K562 (cell line): ENCODE results near the gene APOO. TPM values are rescaled to one million over a fixed set of nuclear protein-coding genes. Genes with fewer than 3 reads are reported as not detected.

Source experiments
- ATAC-seq: fragments of 200-7000 bp; cut with Tn5 transposase; 3 replicates; pipeline ENCODE4 v1.9.1; 2020; ENCODE audit warnings: moderate library complexity
- BruUV-seq: library from RNA; stranded (reverse); fragments of 400-500 nt; replicated peaks from 2 replicates; lab custom pipeline; 2021; lab: Mats Ljungman, UMichigan
- CTCF ChIA-PET: fragments of 300-600 bp; formaldehyde crosslinking; extraction: SDS; loops from one replicate; lab custom pipeline; 2021; ENCODE audit warnings: low intra/inter-chr PET ratio; lab: Yijun Ruan, JAX
- POLR2A ChIA-PET: fragments of 300-600, 350-650 bp; sonication (Branson Sonifier 250); formaldehyde crosslinking; extraction: SDS; loops from one replicate; lab custom pipeline; 2021; ENCODE audit warnings: antibody characterized with exemption, inconsistent platforms; lab: Yijun Ruan, JAX
- DNase-seq, 4 experiments: peaks; one replicate each; pipeline versions ENCODE4 v3.0.0 to v3.0.0-alpha.2; 2011 to 2018; ENCODE audit warnings: low spot score in 3 of 4, mixed read lengths in 3 of 4; ENCODE audit errors: extremely low read depth in 1 of 4
- FAIRE-seq: peaks from 2 replicates; lab custom pipeline; 2011; peaks lifted over from hg19 to GRCh38; lab: Jason Lieb, UNC
- H2AFZ ChIP-seq: 2 replicates; pipeline ENCODE4 v1.6.0; 2011; ENCODE audit warnings: low read depth, low read length, control low read depth, inconsistent platforms
- H3K27ac ChIP-seq: fragments of 200-600 bp; 3 replicates; pipeline ENCODE4 v1.8.0; 2011; ENCODE audit warnings: low read depth, mild to moderate bottlenecking, control low read depth, inconsistent platforms, low read length, moderate library complexity, mixed read lengths; ENCODE audit errors: extremely low read depth
- H3K27me3 ChIP-seq, 2 experiments: fragments of 300-600 bp in 1 of 2; 2 replicates in 1 of 2; 3 replicates in 1 of 2; pipeline versions ENCODE4 v1.6.0 to v1.8.0; 2011; ENCODE audit warnings: inconsistent platforms in 2 of 2, low read length in 2 of 2, mild to moderate bottlenecking in 1 of 2, mixed read lengths in 1 of 2, moderate library complexity in 1 of 2; ENCODE audit not compliant: control insufficient read depth in 2 of 2, insufficient read depth in 2 of 2
- H3K36me3 ChIP-seq: fragments of 300-600 bp; 3 replicates; pipeline ENCODE4 v1.8.0; 2011; ENCODE audit warnings: mild to moderate bottlenecking, low read length, inconsistent platforms; ENCODE audit not compliant: control insufficient read depth, insufficient read depth
- H3K4me1 ChIP-seq, 2 experiments: fragments of 200-600 bp in 1 of 2; replicated peaks in 1 of 2; 2 replicates in 1 of 2; 3 replicates in 1 of 2; pipeline versions ENCODE4 v1.5.1 to v1.8.0; 2011; ENCODE audit warnings: inconsistent platforms in 2 of 2, low read length in 2 of 2, mild to moderate bottlenecking in 1 of 2, mixed read lengths in 1 of 2, moderate library complexity in 1 of 2; ENCODE audit not compliant: control insufficient read depth in 2 of 2, insufficient read depth in 2 of 2
- H3K4me2 ChIP-seq: 2 replicates; pipeline ENCODE4 v1.6.1; 2011; ENCODE audit warnings: low read length, control low read depth, inconsistent platforms, mixed read lengths; ENCODE audit not compliant: insufficient read depth
- H3K4me3 ChIP-seq: fragments of 200-600 bp; sonication (generic), shearing (Covaris generic); 2 replicates; pipeline ENCODE4 v1.5.1; 2016; ENCODE audit warnings: control low read depth, inconsistent platforms
- H3K79me2 ChIP-seq: fragments of 200-600 bp; 3 replicates; pipeline ENCODE4 v1.8.0; 2011; ENCODE audit warnings: low read length, inconsistent platforms; ENCODE audit not compliant: control insufficient read depth, insufficient read depth
- H3K9ac ChIP-seq, 2 experiments: 2 replicates each; pipeline versions ENCODE4 v1.6.0 to v1.6.1; 2011; ENCODE audit warnings: low read depth in 2 of 2, low read length in 2 of 2, control low read depth in 1 of 2, inconsistent platforms in 1 of 2, mild to moderate bottlenecking in 1 of 2, mixed read lengths in 1 of 2; ENCODE audit not compliant: insufficient read depth in 1 of 2
- H3K9me1 ChIP-seq: one replicate; pipeline ENCODE4 v1.6.0; 2011; ENCODE audit warnings: inconsistent platforms, mild to moderate bottlenecking, low read length, moderate library complexity; ENCODE audit not compliant: control insufficient read depth, insufficient read depth
- H3K9me3 ChIP-seq: replicated peaks from 2 replicates; pipeline ENCODE4 v1.5.1; 2011; ENCODE audit warnings: low read depth, low read length, inconsistent platforms; ENCODE audit not compliant: control insufficient read depth, insufficient read depth
- H4K20me1 ChIP-seq: replicated peaks from 2 replicates; pipeline ENCODE4 v1.6.1; 2011; ENCODE audit warnings: low read length, inconsistent platforms, mixed read lengths; ENCODE audit not compliant: control insufficient read depth, insufficient read depth
- CREBBP ChIP-seq: IDR thresholded peaks from one replicate; pipeline ENCODE4 v1.6.1; 2012; ENCODE audit warnings: low read depth, mild to moderate bottlenecking, control low read depth, inconsistent platforms, low read length
- HES1 ChIP-seq: fragments of 450-650 bp; IDR thresholded peaks from 2 replicates; pipeline ENCODE4 v1.6.1; 2016; ENCODE audit warnings: low read depth, mild to moderate bottlenecking, moderate library complexity
- HNRNPUL1 ChIP-seq: fragments of 200-400 bp; formaldehyde crosslinking; IDR thresholded peaks from 2 replicates; pipeline ENCODE4 v1.6.1; 2017; ENCODE audit warnings: low read length
- RBBP5 ChIP-seq: fragments of 200-600 bp; sonication (generic); IDR thresholded peaks from 2 replicates; pipeline ENCODE4 v1.6.1; 2012; ENCODE audit warnings: borderline replicate concordance, mild to moderate bottlenecking, low read length, control low read depth, inconsistent platforms; ENCODE audit not compliant: insufficient read depth, poor library complexity, severe bottlenecking
- ZNF133 ChIP-seq: fragments of 250-450 bp; sonication (Bioruptor Pico); IDR thresholded peaks from 2 replicates; pipeline ENCODE4 v1.4.0; 2020; ENCODE audit warnings: mild to moderate bottlenecking
- WGBS: fragments of 100-300 bp; shearing (Covaris generic); methylation state at CpG from one replicate; pipeline ENCODE4 v1.1.6; 2016; ENCODE audit warnings: low coverage, mixed read lengths; ENCODE audit not compliant: insufficient coverage; ENCODE audit errors: missing lambda C conversion rate; 5-methylcytosine and 5-hydroxymethylcytosine counted together
- in situ Hi-C: fragments of 300-500 bp; cut with MboI; formaldehyde crosslinking; loops from 4 replicates; pipeline ENCODE4 v1.15.0; 2018; ENCODE audit warnings: inconsistent platforms, mixed read lengths
- intact Hi-C: fragments of 100-400 bp; cut with micrococcal nuclease; formaldehyde crosslinking; loops from 2 replicates; pipeline ENCODE4 v1.14.2; 2022
- polyA plus RNA-seq, 8 experiments: library from polyadenylated mRNA; depleted of rRNA in 4 of 8; stranded (reverse) in 5 of 8; unstranded in 3 of 8; fragments of >200 nt; fragmentation: Nextera tagmentation in 2 of 8; fragmentation: Illumina TruSeq in 1 of 8; extraction: Ambion mirVana in 2 of 8; extraction: Trizol in 1 of 8; gene quantifications; 2 replicates each; pipeline versions ENCODE4 v1.2.1 to v1.2.3, GENCODE V29; 2011 to 2014; ENCODE audit warnings: inconsistent platforms in 1 of 8, missing spikeins in 1 of 8
- total RNA-seq, 7 experiments: library from RNA; depleted of rRNA in 6 of 7; stranded (reverse); fragments of >200 nt in 6 of 7; fragmentation: Illumina TruSeq in 2 of 7; extraction: Trizol in 2 of 7; gene quantifications; 2 replicates each; pipeline versions ENCODE4 v1.2.1 to v1.2.3, GENCODE V29; 2011 to 2021; ENCODE audit warnings: low replicate concordance in 1 of 7
- TF ChIP-seq, protein P1 (sequence below), 2 experiments: IDR thresholded peaks; 2 replicates each; pipeline ENCODE4 v1.6.1; 2012; ENCODE audit warnings: improper control_type of control experiment in 2 of 2, low read depth in 2 of 2, low read length in 2 of 2, borderline replicate concordance in 1 of 2
- TF ChIP-seq, protein P2 (sequence below): sonication (generic); formaldehyde crosslinking; IDR thresholded peaks from 2 replicates; pipeline ENCODE4 v1.8.0; 2023; ENCODE audit warnings: mild to moderate bottlenecking, missing genetic modification reagents
- TF ChIP-seq, protein P3 (sequence below), 2 experiments: fragments of 450-650 bp in 1 of 2; sonication (generic) in 1 of 2; formaldehyde crosslinking in 1 of 2; IDR thresholded peaks; 2 replicates each; pipeline versions ENCODE4 v1.7.1 to v1.9.0; 2016 to 2022; ENCODE audit warnings: inconsistent platforms in 1 of 2, mild to moderate bottlenecking in 1 of 2, missing genetic modification reagents in 1 of 2

APOO gene
- total and polyA plus RNA-seq, 9 of the 15 experiments (the other 6 are each of a cell fraction or from before 2014, with no cell fraction given) = 37.3 to 76.4 (median 60.8) TPM

- Histone ChIP-seq H3K36me3 (no peaks in the 10 kb centered on the region), H3K4me2 (no peak overlapping the region), H3K9ac (no peak overlapping the region), H4K20me1 (no peaks in the 10 kb centered on the region), H3K9me3 (no peaks in the 10 kb centered on the region), H2AFZ (no peak overlapping the region), H3K4me1 (peaks cover 0 to 10% of the 10 kb centered on the region in 2 experiments; a peak in 3 of 5 replicates), H3K27me3 (no peaks in the 10 kb centered on the region), H3K9me1 (no peaks in the 10 kb centered on the region), H3K4me3 (no peak overlapping the region), H3K79me2 (no peaks in the 10 kb centered on the region), H3K27ac (no peak overlapping the region)
- DNase-seq = no peak
- no peak for FAIRE-seq
- WGBS = 12% methylated on average over 1 of the region's 1 CpG
- no TSS peak for BruUV-seq
- no peak for ATAC-seq
- in situ Hi-C loops (no loop called here), intact Hi-C loops (no loop called here)
- POLR2A ChIA-PET = interaction anchor here (0.5 kb wide), 1 partner anchor 71 kb away, joined by 3 read pairs; no protein-coding TSS in a partner anchor
- CTCF ChIA-PET = no interaction called here
- TF ChIP-seq, protein P1, sequence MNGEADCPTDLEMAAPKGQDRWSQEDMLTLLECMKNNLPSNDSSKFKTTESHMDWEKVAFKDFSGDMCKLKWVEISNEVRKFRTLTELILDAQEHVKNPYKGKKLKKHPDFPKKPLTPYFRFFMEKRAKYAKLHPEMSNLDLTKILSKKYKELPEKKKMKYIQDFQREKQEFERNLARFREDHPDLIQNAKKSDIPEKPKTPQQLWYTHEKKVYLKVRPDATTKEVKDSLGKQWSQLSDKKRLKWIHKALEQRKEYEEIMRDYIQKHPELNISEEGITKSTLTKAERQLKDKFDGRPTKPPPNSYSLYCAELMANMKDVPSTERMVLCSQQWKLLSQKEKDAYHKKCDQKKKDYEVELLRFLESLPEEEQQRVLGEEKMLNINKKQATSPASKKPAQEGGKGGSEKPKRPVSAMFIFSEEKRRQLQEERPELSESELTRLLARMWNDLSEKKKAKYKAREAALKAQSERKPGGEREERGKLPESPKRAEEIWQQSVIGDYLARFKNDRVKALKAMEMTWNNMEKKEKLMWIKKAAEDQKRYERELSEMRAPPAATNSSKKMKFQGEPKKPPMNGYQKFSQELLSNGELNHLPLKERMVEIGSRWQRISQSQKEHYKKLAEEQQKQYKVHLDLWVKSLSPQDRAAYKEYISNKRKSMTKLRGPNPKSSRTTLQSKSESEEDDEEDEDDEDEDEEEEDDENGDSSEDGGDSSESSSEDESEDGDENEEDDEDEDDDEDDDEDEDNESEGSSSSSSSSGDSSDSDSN (IDR thresholded peaks at IDR 0.05; ENCODE audit: borderline replicate concordance in 1 of 2, low read depth in 2 of 2, low read length in 2 of 2) = no peak
- no peak for TF ChIP-seq RBBP5
- TF ChIP-seq, protein P2, sequence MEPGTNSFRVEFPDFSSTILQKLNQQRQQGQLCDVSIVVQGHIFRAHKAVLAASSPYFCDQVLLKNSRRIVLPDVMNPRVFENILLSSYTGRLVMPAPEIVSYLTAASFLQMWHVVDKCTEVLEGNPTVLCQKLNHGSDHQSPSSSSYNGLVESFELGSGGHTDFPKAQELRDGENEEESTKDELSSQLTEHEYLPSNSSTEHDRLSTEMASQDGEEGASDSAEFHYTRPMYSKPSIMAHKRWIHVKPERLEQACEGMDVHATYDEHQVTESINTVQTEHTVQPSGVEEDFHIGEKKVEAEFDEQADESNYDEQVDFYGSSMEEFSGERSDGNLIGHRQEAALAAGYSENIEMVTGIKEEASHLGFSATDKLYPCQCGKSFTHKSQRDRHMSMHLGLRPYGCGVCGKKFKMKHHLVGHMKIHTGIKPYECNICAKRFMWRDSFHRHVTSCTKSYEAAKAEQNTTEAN (CRISPR knock-in tag) = no peak
- no peak for TF ChIP-seq ZNF133
- TF ChIP-seq HNRNPUL1 = no peak
- TF ChIP-seq, protein P3, sequence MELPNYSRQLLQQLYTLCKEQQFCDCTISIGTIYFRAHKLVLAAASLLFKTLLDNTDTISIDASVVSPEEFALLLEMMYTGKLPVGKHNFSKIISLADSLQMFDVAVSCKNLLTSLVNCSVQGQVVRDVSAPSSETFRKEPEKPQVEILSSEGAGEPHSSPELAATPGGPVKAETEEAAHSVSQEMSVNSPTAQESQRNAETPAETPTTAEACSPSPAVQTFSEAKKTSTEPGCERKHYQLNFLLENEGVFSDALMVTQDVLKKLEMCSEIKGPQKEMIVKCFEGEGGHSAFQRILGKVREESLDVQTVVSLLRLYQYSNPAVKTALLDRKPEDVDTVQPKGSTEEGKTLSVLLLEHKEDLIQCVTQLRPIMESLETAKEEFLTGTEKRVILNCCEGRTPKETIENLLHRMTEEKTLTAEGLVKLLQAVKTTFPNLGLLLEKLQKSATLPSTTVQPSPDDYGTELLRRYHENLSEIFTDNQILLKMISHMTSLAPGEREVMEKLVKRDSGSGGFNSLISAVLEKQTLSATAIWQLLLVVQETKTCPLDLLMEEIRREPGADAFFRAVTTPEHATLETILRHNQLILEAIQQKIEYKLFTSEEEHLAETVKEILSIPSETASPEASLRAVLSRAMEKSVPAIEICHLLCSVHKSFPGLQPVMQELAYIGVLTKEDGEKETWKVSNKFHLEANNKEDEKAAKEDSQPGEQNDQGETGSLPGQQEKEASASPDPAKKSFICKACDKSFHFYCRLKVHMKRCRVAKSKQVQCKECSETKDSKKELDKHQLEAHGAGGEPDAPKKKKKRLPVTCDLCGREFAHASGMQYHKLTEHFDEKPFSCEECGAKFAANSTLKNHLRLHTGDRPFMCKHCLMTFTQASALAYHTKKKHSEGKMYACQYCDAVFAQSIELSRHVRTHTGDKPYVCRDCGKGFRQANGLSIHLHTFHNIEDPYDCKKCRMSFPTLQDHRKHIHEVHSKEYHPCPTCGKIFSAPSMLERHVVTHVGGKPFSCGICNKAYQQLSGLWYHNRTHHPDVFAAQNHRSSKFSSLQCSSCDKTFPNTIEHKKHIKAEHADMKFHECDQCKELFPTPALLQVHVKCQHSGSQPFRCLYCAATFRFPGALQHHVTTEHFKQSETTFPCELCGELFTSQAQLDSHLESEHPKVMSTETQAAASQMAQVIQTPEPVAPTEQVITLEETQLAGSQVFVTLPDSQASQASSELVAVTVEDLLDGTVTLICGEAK (IDR thresholded peaks at IDR 0.05) = no peak
- TF ChIP-seq, protein P3 (CRISPR knock-in tag; IDR thresholded peaks at IDR 0.05) = no peak
- TF ChIP-seq HES1 = no peak
- no peak for TF ChIP-seq CREBBP
These were observed 24.3 kb upstream of the APOO start for GRCh38 chrX:23932046-23932445.
